Progenitor cell of endocrine pancreas (in vitro differentiated cells): ENCODE measurements around the gene KLHL30. TPM values are rescaled to one million over a fixed set of nuclear protein-coding genes. Genes with fewer than 3 reads are reported as not detected.
"Not testable (repeated sequence)": the region's sequence is repeated elsewhere in the genome, so short reads cannot be mapped to it uniquely, and the experiment has no call there.

Source experiments
- DNase-seq: peaks from one replicate; pipeline ENCODE4 v3.0.0; 2021; ENCODE audit warnings: low spot score; ENCODE audit not compliant: unreplicated experiment
- H3K27ac Mint-ChIP-seq: 2 replicates; pipeline ENCODE4 v1.8.0; 2021; ENCODE audit warnings: mild to moderate bottlenecking, moderate library complexity, mixed read lengths
- H3K27me3 Mint-ChIP-seq: 2 replicates; pipeline ENCODE4 v1.8.0; 2021; ENCODE audit warnings: mixed read lengths
- H3K36me3 Mint-ChIP-seq: 2 replicates; pipeline ENCODE4 v1.8.0; 2022; ENCODE audit warnings: mixed read lengths; ENCODE audit not compliant: insufficient read depth
- H3K4me1 Mint-ChIP-seq: 2 replicates; pipeline ENCODE4 v1.8.0; 2021; ENCODE audit warnings: low read depth, mixed read lengths
- H3K4me3 Mint-ChIP-seq: 2 replicates; pipeline ENCODE4 v1.8.0; 2021; ENCODE audit warnings: low read depth, mild to moderate bottlenecking, moderate library complexity, mixed read lengths
- H3K9me3 Mint-ChIP-seq: 2 replicates; pipeline ENCODE4 v1.8.0; 2021; ENCODE audit warnings: low read depth, mixed read lengths
- CTCF ChIP-seq: fragments of 200-600 bp; sonication (generic); IDR thresholded peaks from one replicate; pipeline ENCODE4 v1.5.0; 2021; ENCODE audit warnings: antibody characterized with exemption, mild to moderate bottlenecking; ENCODE audit not compliant: unreplicated experiment
- total RNA-seq: library from RNA; stranded (reverse); gene quantifications from 2 replicates; pipeline ENCODE4 v1.2.1, GENCODE V29; 2021

KLHL30 gene
- total RNA-seq, 1 donor from 2014 or later = 0.07 TPM

DNA sequence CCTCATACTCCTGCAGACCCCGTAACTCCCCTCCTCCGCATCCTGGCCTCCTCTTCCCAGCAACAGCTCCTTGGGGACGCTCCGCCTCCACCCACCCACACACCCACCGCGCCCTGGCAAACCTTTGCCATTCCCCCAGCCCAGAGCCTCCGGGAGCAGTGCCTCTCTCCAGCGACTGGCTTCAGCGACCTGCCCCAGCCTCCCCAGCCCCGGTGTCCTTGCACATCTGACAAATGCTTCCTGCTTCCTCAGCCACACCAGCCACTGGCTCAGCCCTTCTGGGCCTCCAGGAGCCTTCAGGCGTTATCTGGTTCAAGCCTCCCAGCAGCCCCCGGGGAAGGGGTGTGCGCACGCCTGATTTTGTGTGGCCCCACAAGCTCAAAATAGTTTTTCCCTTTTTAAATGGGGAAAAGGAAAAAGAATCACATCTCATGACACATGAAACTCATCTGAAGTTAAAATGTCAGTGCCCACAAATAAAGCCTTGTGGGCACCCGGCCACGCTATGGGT lies 24.1 kb upstream of the KLHL30 start:
- no peak overlapping the region for H3K4me3 Mint-ChIP-seq
- H3K27ac Mint-ChIP-seq = no peak overlapping the region
- H3K27me3 Mint-ChIP-seq = peaks cover 12% of the 10 kb centered on the region
- H3K9me3 Mint-ChIP-seq = peaks cover 12% of the 10 kb centered on the region
- no peaks in the 10 kb centered on the region for H3K4me1 Mint-ChIP-seq
- no peak for TF ChIP-seq CTCF
- peaks cover 3% of the 10 kb centered on the region for H3K36me3 Mint-ChIP-seq
- no peak for DNase-seq

DNA sequence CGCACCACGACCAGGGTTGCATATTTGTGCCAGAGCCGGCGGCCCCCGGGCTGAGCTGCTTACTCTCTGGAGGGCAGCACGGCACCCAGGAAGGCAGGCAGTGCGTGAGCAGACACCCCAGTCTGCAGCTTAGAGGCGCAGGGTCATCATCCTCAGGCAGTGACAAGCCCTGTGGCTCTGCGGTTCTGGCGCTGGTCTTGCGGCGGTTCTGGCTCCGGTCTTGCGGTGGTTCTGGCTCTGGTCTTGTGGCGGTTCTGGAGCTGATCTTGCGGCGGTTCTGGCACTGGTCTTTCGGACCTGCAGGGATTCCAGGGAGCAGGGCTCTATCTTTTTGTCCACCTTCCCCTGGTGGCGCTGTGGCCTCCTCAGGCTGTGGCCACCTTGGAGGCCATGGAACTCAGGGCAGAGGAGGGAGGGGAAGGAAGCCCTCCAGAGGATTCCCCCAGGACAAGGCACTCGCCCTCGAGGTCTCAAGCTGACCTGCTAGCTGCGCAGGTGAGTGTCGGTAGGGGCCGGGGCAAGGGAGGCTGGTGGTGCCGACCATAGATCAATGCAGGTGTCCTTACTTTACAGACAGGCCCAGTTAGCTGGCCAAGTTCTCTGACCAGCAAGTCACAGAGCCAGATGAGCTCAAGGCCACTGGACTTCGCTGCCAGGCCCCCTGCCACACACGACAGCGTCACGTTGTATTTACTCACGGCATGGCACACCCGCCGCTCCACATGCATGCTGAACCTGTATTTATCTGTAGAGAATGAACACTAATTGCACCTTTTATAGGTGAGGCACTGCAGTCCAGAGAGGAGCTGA lies 23.4 kb upstream of the KLHL30 start:
- no peak for DNase-seq
- H3K36me3 Mint-ChIP-seq = peaks cover 3% of the 10 kb centered on the region
- H3K4me3 Mint-ChIP-seq = no peak overlapping the region
- H3K4me1 Mint-ChIP-seq = no peaks in the 10 kb centered on the region
- H3K27me3 Mint-ChIP-seq = peaks cover 12% of the 10 kb centered on the region
- H3K27ac Mint-ChIP-seq = no peak overlapping the region
- no peak for TF ChIP-seq CTCF
- H3K9me3 Mint-ChIP-seq = peaks cover 12% of the 10 kb centered on the region

- not testable (repeated sequence) for H3K27ac Mint-ChIP-seq, DNase-seq, H3K36me3 Mint-ChIP-seq, H3K4me3 Mint-ChIP-seq, H3K4me1 Mint-ChIP-seq
- Mint-ChIP-seq H3K9me3 (peaks cover 12% of the 10 kb centered on the region), H3K27me3 (peaks cover 12% of the 10 kb centered on the region)
Measured at GRCh38 chr2:238115709-238116108, 22.8 kb upstream of the KLHL30 start.

GRCh38 chr2:238116298-238117198 lies 21.9 kb upstream of the KLHL30 start:
- no peaks in the 10 kb centered on the region for H3K4me1 Mint-ChIP-seq
- peaks cover 3% of the 10 kb centered on the region for H3K36me3 Mint-ChIP-seq
- peaks cover 12% of the 10 kb centered on the region for H3K9me3 Mint-ChIP-seq
- no peak for DNase-seq
- peaks cover 12% of the 10 kb centered on the region for H3K27me3 Mint-ChIP-seq
- H3K4me3 Mint-ChIP-seq = no peak overlapping the region
- TF ChIP-seq CTCF = no peak
- H3K27ac Mint-ChIP-seq = no peak overlapping the region

- peaks cover 9% of the 10 kb centered on the region for H3K9me3 Mint-ChIP-seq
- no peaks in the 10 kb centered on the region for H3K4me1 Mint-ChIP-seq
- peaks cover 2% of the 10 kb centered on the region for H3K36me3 Mint-ChIP-seq
- no peak for DNase-seq
- no peak overlapping the region for H3K4me3 Mint-ChIP-seq
- no peak overlapping the region for H3K27ac Mint-ChIP-seq
- peaks cover 12% of the 10 kb centered on the region for H3K27me3 Mint-ChIP-seq
- no peak for TF ChIP-seq CTCF
Measured at GRCh38 chr2:238117199-238118154, 21.0 kb upstream of the KLHL30 start.
